HepG2 (cell line): ENCODE results near the gene SEPHS2. TPM values are rescaled to one million over a fixed set of nuclear protein-coding genes. Genes with fewer than 3 reads are reported as not detected.

ENCODE experiments used
- AHDC1 ChIP-seq: sonication (generic); formaldehyde crosslinking; IDR thresholded peaks from 2 replicates; pipeline ENCODE4 v1.5.1; 2020; ENCODE audit warnings: mild to moderate bottlenecking, missing genetic modification reagents, borderline replicate concordance
- ATRX ChIP-seq: sonication (generic); formaldehyde crosslinking; IDR thresholded peaks from 2 replicates; pipeline ENCODE4 v1.4.0; 2020; ENCODE audit warnings: missing genetic modification reagents, borderline replicate concordance
- DBP ChIP-seq: sonication (generic); formaldehyde crosslinking; IDR thresholded peaks from 2 replicates; pipeline ENCODE4 v1.4.0; 2020; ENCODE audit warnings: missing genetic modification reagents; ENCODE audit errors: not compliant biosample characterization
- ELF4 ChIP-seq: sonication (generic); formaldehyde crosslinking; IDR thresholded peaks from 2 replicates; pipeline ENCODE4 v1.5.0; 2020; ENCODE audit warnings: missing genetic modification reagents, mild to moderate bottlenecking, moderate library complexity, borderline replicate concordance
- IRF9 ChIP-seq: sonication (generic); formaldehyde crosslinking; IDR thresholded peaks from 2 replicates; pipeline ENCODE4 v1.8.0; 2022; ENCODE audit warnings: missing genetic modification reagents, mild to moderate bottlenecking, borderline replicate concordance
- PHF5A ChIP-seq: IDR thresholded peaks from one replicate; pipeline ENCODE4 v1.6.1; 2018; ENCODE audit warnings: low read depth, missing genetic modification reagents; ENCODE audit not compliant: unreplicated experiment
- SCMH1 ChIP-seq: sonication (generic); formaldehyde crosslinking; IDR thresholded peaks from 2 replicates; pipeline ENCODE4 v1.9.0; 2021; ENCODE audit warnings: missing genetic modification reagents, mild to moderate bottlenecking, borderline replicate concordance
- SIN3B ChIP-seq: fragments of 150-350 bp; IDR thresholded peaks from 2 replicates; pipeline ENCODE4 v1.6.1; 2014; ENCODE audit warnings: low read length
- TEAD2 ChIP-seq: sonication (generic); formaldehyde crosslinking; IDR thresholded peaks from 2 replicates; pipeline ENCODE4 v1.9.0; 2021; ENCODE audit warnings: missing genetic modification reagents
- THRA ChIP-seq: sonication (generic); formaldehyde crosslinking; IDR thresholded peaks from 2 replicates; pipeline ENCODE4 v1.4.0; 2020; ENCODE audit warnings: missing genetic modification reagents, borderline replicate concordance
- YEATS4 ChIP-seq: sonication (generic); formaldehyde crosslinking; IDR thresholded peaks from 2 replicates; pipeline ENCODE4 v1.4.0; 2020; ENCODE audit warnings: missing genetic modification reagents, borderline replicate concordance
- ZNF205 ChIP-seq: IDR thresholded peaks from 2 replicates; pipeline ENCODE4 v1.6.1; 2018; ENCODE audit warnings: missing biosample characterization, missing genetic modification reagents
- ZNF264 ChIP-seq: sonication (generic); formaldehyde crosslinking; IDR thresholded peaks from 2 replicates; pipeline ENCODE4 v1.4.0; 2020; ENCODE audit warnings: missing genetic modification reagents
- ZNF441 ChIP-seq: sonication (generic); formaldehyde crosslinking; IDR thresholded peaks from 2 replicates; pipeline ENCODE4 v1.7.0; 2021; ENCODE audit warnings: missing genetic modification reagents, borderline replicate concordance
- ZNF546 ChIP-seq: sonication (generic); formaldehyde crosslinking; conservative IDR thresholded peaks from 2 replicates; pipeline ENCODE4 v1.8.1; 2023; ENCODE audit warnings: mild to moderate bottlenecking, missing genetic modification reagents
- ZNF605 ChIP-seq: sonication (generic); formaldehyde crosslinking; IDR thresholded peaks from 2 replicates; pipeline ENCODE4 v1.8.0; 2022; ENCODE audit warnings: mild to moderate bottlenecking, missing genetic modification reagents
- ZNF7 ChIP-seq: IDR thresholded peaks from 2 replicates; pipeline ENCODE4 v1.6.1; 2016; ENCODE audit warnings: missing biosample characterization, missing genetic modification reagents
- polyA plus RNA-seq, 8 experiments: library from polyadenylated mRNA; depleted of rRNA in 3 of 8; stranded (reverse) in 7 of 8; unstranded in 1 of 8; fragments of >200 nt; fragmentation: Illumina TruSeq in 4 of 8; extraction: Trizol in 4 of 8; gene quantifications; 2 replicates each; pipeline versions ENCODE4 v1.2.1 to v1.2.3, GENCODE V29; 2011 to 2016; ENCODE audit warnings: low read depth in 4 of 8, missing spikeins in 1 of 8, mixed read lengths in 1 of 8; ENCODE audit not compliant: insufficient read depth in 1 of 8
- total RNA-seq, 5 experiments: library from RNA; depleted of rRNA; stranded (reverse); fragments of >200 nt; fragmentation: Illumina TruSeq; extraction: Trizol; gene quantifications; 2 replicates each; pipeline ENCODE4 v1.2.3, GENCODE V29; 2016; ENCODE audit warnings: low read depth in 1 of 5
- TF ChIP-seq, protein P1 (sequence below): sonication (generic); formaldehyde crosslinking; conservative IDR thresholded peaks from 2 replicates; pipeline ENCODE4 v1.8.0; 2022; ENCODE audit warnings: mild to moderate bottlenecking, moderate library complexity, missing genetic modification reagents

Gene SEPHS2
- total and polyA plus RNA-seq, 2 of the 13 experiments (the other 11 are each of a cell fraction or from before 2014, with no cell fraction given): 20.7 to 127 TPM

GRCh38 chr16:30430428-30430970 is 15.2 kb downstream of the SEPHS2 start (continued):
- TF ChIP-seq IRF9 (CRISPR knock-in tag) (peak; percentile 97), SIN3B (no peak), ZNF605 (CRISPR knock-in tag) (no peak), AHDC1 (CRISPR knock-in tag) (no peak; the same call in 1 of the 2 replicates), ZNF7 (CRISPR knock-in tag) (no peak; the same call in 1 of the 2 replicates), ATRX (no peak), ELF4 (CRISPR knock-in tag) (0 out of 2 replicates have a peak, but pooled peaks have one; percentile 57), ZNF546 (CRISPR knock-in tag) (no peak), ZNF441 (CRISPR knock-in tag) (no peak), ZNF264 (peak; percentile 87; the same call in 1 of the 2 replicates), SCMH1 (CRISPR knock-in tag) (no peak), TEAD2 (peak; percentile 97), ZNF205 (CRISPR knock-in tag) (no peak), YEATS4 (peak; percentile 71), PHF5A (CRISPR knock-in tag) (no peak), DBP (CRISPR knock-in tag) (peak; percentile 67), THRA (CRISPR knock-in tag) (no peak; the same call in 1 of the 2 replicates)
- TF ChIP-seq, protein P1, sequence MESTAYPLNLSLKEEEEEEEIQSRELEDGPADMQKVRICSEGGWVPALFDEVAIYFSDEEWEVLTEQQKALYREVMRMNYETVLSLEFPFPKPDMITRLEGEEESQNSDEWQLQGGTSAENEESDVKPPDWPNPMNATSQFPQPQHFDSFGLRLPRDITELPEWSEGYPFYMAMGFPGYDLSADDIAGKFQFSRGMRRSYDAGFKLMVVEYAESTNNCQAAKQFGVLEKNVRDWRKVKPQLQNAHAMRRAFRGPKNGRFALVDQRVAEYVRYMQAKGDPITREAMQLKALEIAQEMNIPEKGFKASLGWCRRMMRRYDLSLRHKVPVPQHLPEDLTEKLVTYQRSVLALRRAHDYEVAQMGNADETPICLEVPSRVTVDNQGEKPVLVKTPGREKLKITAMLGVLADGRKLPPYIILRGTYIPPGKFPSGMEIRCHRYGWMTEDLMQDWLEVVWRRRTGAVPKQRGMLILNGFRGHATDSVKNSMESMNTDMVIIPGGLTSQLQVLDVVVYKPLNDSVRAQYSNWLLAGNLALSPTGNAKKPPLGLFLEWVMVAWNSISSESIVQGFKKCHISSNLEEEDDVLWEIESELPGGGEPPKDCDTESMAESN (CRISPR knock-in tag): peak; percentile 69
